PFSK-1 (cell line): Measurements from ENCODE around the gene PTPRN2.

ENCODE experiments used
- FOXP2 ChIP-seq: optimal IDR thresholded peaks from 2 replicates; pipeline ENCODE3; 2011; ENCODE audit warnings: borderline replicate concordance, control low read depth, inconsistent platforms; ENCODE audit not compliant: insufficient read depth; ENCODE audit errors: extremely low read length, extremely low read depth
- POLR2AphosphoS5 ChIP-seq: IDR thresholded peaks from 2 replicates; pipeline ENCODE4 v1.6.1; 2012; ENCODE audit warnings: low read depth, mild to moderate bottlenecking, control low read depth, low read length, moderate library complexity

DNA sequence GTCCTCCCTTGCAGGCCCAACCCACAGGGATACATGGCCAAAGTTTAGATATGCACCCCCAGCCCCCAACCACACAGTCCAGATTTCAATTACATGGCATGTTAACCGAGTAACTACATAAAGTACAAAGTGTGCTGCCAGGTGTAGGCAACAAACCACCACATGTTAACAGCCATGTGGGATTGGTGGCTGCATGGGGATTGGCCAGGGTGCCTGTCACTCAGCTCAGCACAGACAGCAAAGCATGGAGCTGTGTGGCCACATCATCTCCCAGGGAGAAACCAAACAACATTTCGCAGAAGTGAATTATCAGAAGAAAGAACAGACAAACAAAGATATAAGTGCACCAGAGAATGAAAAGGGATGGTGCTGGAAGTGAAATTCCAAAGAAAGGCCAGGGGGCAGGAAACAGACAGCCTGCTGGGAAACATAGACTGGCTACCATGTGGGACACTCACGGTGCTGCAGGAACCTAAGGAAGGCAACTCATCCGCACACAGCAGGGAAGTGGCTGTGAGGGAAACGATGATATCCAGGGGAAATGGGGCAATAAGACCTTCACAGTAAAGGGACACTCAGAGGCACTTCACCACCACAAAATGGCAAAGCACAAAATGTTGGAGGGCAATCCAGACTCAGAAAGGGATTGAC, 171.2 kb downstream of the PTPRN2 start:
- TF ChIP-seq POLR2AphosphoS5 = no peak
- TF ChIP-seq FOXP2 = no peak
